ENCODE results near the gene SLC7A9.

SLC7A9 gene

DNA sequence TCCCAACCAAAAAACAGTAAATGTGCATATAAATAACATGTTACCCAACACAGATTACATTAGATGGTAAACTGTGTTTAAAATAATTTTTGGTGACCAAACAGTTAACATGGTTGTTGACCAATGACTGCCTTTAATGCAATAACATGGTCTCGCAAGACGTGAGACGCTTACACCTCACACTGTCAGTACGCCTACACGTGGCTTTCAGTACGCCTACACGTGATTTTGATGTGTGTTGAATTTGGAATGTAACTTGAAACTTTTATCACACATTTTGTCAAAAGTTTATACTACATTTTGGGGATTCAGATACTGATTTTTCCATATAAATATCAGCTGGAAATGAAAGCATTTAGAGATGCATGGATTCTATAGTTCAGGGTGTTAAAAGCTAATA lies 32.0 kb downstream of the SLC7A9 start:
- TF ChIP-seq YY1 (IDR thresholded peaks at IDR 0.05; ENCODE audit: low read depth) (no peak), RAD21 (IDR thresholded peaks at IDR 0.05; ENCODE audit: low read depth) (no peak), TEAD4 (IDR thresholded peaks at IDR 0.05) (no peak), FOXM1 (IDR thresholded peaks at IDR 0.05; ENCODE audit: borderline replicate concordance, low read depth) (no peak), EP300 (IDR thresholded peaks at IDR 0.05; ENCODE audit: borderline replicate concordance) (no peak), CREB1 (IDR thresholded peaks at IDR 0.05; ENCODE audit: low read depth) (no peak), EGR1 (IDR thresholded peaks at IDR 0.05) (no peak), CEBPB (IDR thresholded peaks at IDR 0.05) (no peak), NFIC (IDR thresholded peaks at IDR 0.05) (no peak), TCF12 (IDR thresholded peaks at IDR 0.05; ENCODE audit: low read depth) (no peak), TAF1 (IDR thresholded peaks at IDR 0.05; ENCODE audit: low read depth) (no peak), ZBTB7A (IDR thresholded peaks at IDR 0.05; ENCODE audit: low read depth) (no peak)
- TF ChIP-seq, protein P1, sequence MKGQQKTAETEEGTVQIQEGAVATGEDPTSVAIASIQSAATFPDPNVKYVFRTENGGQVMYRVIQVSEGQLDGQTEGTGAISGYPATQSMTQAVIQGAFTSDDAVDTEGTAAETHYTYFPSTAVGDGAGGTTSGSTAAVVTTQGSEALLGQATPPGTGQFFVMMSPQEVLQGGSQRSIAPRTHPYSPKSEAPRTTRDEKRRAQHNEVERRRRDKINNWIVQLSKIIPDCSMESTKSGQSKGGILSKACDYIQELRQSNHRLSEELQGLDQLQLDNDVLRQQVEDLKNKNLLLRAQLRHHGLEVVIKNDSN (IDR thresholded peaks at IDR 0.05) = no peak
- TF ChIP-seq, protein P2, sequence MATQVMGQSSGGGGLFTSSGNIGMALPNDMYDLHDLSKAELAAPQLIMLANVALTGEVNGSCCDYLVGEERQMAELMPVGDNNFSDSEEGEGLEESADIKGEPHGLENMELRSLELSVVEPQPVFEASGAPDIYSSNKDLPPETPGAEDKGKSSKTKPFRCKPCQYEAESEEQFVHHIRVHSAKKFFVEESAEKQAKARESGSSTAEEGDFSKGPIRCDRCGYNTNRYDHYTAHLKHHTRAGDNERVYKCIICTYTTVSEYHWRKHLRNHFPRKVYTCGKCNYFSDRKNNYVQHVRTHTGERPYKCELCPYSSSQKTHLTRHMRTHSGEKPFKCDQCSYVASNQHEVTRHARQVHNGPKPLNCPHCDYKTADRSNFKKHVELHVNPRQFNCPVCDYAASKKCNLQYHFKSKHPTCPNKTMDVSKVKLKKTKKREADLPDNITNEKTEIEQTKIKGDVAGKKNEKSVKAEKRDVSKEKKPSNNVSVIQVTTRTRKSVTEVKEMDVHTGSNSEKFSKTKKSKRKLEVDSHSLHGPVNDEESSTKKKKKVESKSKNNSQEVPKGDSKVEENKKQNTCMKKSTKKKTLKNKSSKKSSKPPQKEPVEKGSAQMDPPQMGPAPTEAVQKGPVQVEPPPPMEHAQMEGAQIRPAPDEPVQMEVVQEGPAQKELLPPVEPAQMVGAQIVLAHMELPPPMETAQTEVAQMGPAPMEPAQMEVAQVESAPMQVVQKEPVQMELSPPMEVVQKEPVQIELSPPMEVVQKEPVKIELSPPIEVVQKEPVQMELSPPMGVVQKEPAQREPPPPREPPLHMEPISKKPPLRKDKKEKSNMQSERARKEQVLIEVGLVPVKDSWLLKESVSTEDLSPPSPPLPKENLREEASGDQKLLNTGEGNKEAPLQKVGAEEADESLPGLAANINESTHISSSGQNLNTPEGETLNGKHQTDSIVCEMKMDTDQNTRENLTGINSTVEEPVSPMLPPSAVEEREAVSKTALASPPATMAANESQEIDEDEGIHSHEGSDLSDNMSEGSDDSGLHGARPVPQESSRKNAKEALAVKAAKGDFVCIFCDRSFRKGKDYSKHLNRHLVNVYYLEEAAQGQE (IDR thresholded peaks at IDR 0.05; ENCODE audit: low read depth) = no peak
- TF ChIP-seq, protein P3, sequence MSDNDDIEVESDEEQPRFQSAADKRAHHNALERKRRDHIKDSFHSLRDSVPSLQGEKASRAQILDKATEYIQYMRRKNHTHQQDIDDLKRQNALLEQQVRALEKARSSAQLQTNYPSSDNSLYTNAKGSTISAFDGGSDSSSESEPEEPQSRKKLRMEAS (IDR thresholded peaks at IDR 0.05) = no peak

DNA sequence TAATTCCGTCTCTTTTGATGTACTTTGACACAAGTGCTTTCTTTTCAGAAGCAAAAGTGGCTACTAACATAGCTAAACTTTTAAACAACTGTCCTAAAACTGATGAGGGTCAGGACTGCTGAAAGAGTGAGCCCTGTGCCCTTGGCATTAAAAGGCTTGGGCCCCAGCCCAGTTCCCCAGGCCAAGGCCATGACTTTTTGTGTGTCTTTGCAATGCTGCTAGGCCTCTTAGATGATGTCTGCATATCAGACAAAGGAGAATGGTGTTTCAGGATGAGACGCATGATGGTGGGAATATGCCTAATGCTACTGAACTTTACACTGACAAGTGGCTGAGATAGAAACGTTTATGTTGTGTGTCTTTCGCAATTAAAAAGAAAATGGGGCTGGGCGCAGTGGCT lies 38.0 kb downstream of the SLC7A9 start:
- TF ChIP-seq, protein P2 (IDR thresholded peaks at IDR 0.05; ENCODE audit: low read depth) = no peak
- TF ChIP-seq TCF12 (IDR thresholded peaks at IDR 0.05; ENCODE audit: low read depth) (no peak), YY1 (IDR thresholded peaks at IDR 0.05; ENCODE audit: low read depth) (no peak), ZBTB7A (IDR thresholded peaks at IDR 0.05; ENCODE audit: low read depth) (no peak), EP300 (IDR thresholded peaks at IDR 0.05; ENCODE audit: borderline replicate concordance) (no peak), CEBPB (IDR thresholded peaks at IDR 0.05) (no peak), RAD21 (IDR thresholded peaks at IDR 0.05; ENCODE audit: low read depth) (no peak), NFIC (IDR thresholded peaks at IDR 0.05) (no peak), TAF1 (IDR thresholded peaks at IDR 0.05; ENCODE audit: low read depth) (no peak), FOXM1 (IDR thresholded peaks at IDR 0.05; ENCODE audit: borderline replicate concordance, low read depth) (no peak), CREB1 (IDR thresholded peaks at IDR 0.05; ENCODE audit: low read depth) (no peak), TEAD4 (IDR thresholded peaks at IDR 0.05) (no peak), EGR1 (IDR thresholded peaks at IDR 0.05) (no peak)
- TF ChIP-seq, protein P1 (IDR thresholded peaks at IDR 0.05) = no peak
- TF ChIP-seq, protein P3 (IDR thresholded peaks at IDR 0.05) = no peak

DNA sequence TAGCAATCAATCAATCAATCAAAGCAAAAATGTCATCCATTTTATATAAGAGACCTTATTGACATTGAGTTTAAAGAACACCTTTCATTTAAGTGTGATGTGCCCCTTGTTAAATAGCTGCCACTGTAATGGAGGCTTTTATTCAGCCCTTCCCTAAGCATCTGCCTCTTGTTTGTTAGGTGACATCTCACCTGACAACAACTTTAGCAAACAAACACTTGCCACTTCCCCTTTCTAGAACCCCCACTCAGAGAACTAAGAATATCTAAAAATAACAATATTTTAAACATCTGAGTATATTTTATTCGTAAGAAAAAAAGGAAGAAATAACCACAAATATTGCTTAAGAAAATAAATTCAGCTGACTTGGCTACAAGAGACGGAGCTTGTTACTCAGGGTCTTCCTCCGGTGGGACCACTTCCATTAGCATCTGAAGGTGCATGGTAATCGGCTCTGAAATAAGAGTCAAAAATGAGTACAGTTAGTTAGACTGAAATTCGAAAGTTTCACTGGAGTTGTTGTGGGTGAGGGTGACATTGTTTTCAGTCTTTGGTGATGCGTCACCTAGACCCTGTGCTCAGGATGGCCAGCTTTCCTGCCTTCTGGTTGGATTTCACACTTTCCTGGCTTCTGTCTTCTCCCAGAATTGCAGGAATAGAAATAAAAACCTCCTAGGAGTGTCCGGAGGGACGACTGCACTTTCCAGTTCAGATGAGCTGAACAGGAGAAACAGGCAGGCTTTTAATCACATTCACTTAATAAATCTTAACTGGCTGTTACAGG lies 39.1 kb downstream of the SLC7A9 start:
- TF ChIP-seq CEBPB (IDR thresholded peaks at IDR 0.05) = no peak
- TF ChIP-seq TCF12 (IDR thresholded peaks at IDR 0.05; ENCODE audit: low read depth) = no peak
- no peak for TF ChIP-seq RAD21 (IDR thresholded peaks at IDR 0.05; ENCODE audit: low read depth)

DNA sequence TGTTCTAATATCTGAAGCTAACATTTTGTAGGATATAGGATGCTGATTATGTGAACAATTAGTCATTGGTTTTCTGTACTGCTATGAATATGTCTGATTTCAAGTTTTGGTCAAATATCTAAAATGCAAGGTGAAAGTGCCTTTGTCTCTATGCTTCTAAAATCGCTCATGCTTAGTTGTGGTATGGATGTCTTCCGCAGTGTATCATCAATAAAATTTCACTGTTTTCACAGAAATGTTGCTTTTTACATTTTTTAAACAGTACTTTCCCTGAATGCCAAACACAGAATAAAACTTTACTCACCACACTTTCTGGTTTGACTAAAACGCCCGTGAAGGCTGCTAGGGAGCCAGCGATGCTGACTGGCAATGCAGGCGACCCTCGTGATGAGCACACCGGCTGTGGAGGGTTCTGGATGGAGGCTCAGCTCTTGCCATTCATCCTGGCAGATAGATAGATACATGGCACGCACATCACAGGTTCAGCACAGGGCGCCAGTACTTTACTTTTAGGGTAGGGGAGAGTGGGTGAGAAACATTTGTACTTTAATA lies 40.1 kb downstream of the SLC7A9 start:
- TF ChIP-seq TCF12 (IDR thresholded peaks at IDR 0.05; ENCODE audit: low read depth) (no peak), TAF1 (IDR thresholded peaks at IDR 0.05; ENCODE audit: low read depth) (no peak), CREB1 (IDR thresholded peaks at IDR 0.05; ENCODE audit: low read depth) (no peak), NFIC (IDR thresholded peaks at IDR 0.05) (no peak), CEBPB (IDR thresholded peaks at IDR 0.05) (no peak), YY1 (IDR thresholded peaks at IDR 0.05; ENCODE audit: low read depth) (no peak), ZBTB7A (IDR thresholded peaks at IDR 0.05; ENCODE audit: low read depth) (no peak), RAD21 (IDR thresholded peaks at IDR 0.05; ENCODE audit: low read depth) (no peak), EGR1 (IDR thresholded peaks at IDR 0.05) (no peak), FOXM1 (IDR thresholded peaks at IDR 0.05; ENCODE audit: borderline replicate concordance, low read depth) (no peak), EP300 (IDR thresholded peaks at IDR 0.05; ENCODE audit: borderline replicate concordance) (no peak)
- TF ChIP-seq, protein P1 (IDR thresholded peaks at IDR 0.05) = no peak
- TF ChIP-seq, protein P2 (IDR thresholded peaks at IDR 0.05; ENCODE audit: low read depth) = no peak

Data from Ishikawa (cell line).